Subcutaneous adipose tissue (tissue), 4 donors: ENCODE measurements around the gene KIF11. TPM values are rescaled to one million over a fixed set of nuclear protein-coding genes. Genes with fewer than 3 reads are reported as not detected.

Experiments
- total RNA-seq, 4 donors: library from RNA; depleted of rRNA; stranded (reverse); fragments of >200 nt; gene quantifications; one replicate each; pipeline ENCODE4 v1.1.0, GENCODE V29; 2016
- TF ChIP-seq, protein P1 (sequence below): fragments of 450-650 bp; IDR thresholded peaks from one replicate; pipeline ENCODE4 v1.5.1; 2016; ENCODE audit warnings: low read depth, mild to moderate bottlenecking, control low read depth, antibody characterized with exemption, moderate library complexity

The KIF11 gene
- total RNA-seq, 4 donors from 2014 or later: 0.33 to 3.1 (median 1.6) TPM

DNA sequence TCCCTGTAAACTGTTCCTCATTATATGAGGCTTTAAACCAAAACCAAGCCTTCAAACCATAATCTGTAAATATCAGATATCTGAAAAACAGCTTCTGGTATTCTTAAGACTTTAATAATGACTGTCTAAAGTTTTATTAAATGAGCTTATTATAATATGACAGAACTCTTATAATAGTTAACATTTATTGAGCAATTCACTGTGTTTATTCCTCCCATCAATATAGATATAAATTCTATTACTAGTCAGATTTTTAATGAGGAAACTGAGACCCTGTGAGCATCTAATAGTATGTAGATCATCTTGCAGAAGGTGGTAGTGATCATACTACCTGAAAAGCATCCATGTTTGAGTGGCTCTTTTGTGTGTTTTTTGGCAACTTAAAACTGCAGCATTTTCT, 45.1 kb downstream of the KIF11 start:
- TF ChIP-seq, protein P1, sequence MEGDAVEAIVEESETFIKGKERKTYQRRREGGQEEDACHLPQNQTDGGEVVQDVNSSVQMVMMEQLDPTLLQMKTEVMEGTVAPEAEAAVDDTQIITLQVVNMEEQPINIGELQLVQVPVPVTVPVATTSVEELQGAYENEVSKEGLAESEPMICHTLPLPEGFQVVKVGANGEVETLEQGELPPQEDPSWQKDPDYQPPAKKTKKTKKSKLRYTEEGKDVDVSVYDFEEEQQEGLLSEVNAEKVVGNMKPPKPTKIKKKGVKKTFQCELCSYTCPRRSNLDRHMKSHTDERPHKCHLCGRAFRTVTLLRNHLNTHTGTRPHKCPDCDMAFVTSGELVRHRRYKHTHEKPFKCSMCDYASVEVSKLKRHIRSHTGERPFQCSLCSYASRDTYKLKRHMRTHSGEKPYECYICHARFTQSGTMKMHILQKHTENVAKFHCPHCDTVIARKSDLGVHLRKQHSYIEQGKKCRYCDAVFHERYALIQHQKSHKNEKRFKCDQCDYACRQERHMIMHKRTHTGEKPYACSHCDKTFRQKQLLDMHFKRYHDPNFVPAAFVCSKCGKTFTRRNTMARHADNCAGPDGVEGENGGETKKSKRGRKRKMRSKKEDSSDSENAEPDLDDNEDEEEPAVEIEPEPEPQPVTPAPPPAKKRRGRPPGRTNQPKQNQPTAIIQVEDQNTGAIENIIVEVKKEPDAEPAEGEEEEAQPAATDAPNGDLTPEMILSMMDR: no peak

DNA sequence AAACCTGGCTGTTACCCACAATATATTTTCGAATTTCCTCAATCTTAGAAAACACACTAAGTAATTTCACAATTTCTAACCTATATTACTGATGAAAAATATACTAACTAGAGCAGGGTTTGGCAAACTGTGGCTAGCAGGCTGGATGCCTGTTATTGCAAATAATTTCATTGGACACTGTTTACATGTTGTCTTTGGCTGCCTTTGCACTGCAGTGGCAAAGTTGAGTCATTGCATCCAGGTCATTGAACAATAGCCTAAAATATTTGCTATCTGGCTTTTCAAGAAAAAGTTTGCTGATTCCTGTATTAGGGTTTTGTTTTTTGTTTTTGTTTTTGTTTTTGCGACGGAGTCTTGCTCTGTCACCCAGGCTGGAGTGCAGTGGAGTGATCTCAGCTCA, 47.2 kb downstream of the KIF11 start:
- TF ChIP-seq, protein P1: no peak

DNA sequence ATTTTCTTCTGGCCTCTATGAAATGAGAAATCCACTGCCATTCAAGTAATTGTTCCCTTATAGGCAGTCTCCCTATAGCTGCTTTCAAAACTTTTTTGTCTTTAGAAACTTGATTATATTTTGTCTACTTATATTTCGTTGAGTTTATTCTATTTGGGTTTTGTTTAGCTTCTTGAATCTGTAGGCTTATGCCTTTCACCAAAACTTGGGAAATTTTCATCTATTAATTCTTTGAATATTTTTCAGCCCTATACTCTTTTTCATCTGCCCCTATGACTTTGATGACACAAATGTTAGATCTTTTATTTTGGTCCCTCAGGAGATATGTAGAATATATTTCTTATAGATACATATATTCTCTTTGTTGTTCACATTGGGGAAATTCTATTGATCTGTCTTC, 48.6 kb downstream of the KIF11 start:
- TF ChIP-seq, protein P1: no peak

DNA sequence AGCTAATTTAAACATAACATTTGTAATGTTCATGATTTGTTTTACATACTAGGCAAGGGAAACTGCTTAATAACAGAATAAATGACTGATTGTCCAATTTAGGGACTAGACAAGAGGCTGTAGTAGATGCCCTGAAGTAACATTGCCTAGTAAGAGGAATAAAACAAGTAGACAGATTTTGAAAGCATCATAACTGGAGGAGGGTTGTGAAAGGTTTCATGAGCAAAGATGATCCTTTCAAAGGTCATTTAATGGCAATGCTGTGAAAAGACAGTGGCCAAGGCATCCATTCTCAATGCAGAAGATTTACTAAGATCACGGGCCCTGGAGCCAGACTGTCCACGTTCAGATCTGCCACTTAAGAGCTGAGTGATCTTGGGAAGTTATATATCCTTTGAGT, 52.0 kb downstream of the KIF11 start:
- TF ChIP-seq, protein P1: no peak

DNA sequence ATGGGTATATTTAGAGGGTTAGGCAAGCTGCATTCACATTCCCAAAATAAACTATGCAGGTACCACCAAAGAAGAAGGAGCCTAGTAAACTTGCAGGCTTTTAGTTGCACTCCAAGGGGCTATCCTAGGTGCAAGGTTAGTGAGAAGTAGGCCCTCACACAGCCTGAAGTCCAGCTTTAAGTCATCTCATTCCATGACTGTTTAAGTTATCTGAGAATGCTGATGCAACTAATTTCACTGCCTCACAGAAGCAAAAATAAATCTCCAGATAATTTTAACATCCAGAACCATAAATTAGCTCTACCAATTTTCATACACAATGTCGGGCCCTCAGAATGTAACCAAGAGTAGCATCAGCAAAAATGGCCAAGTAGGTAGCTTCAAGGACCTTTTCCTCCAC, 62.5 kb downstream of the KIF11 start:
- TF ChIP-seq, protein P1: no peak

DNA sequence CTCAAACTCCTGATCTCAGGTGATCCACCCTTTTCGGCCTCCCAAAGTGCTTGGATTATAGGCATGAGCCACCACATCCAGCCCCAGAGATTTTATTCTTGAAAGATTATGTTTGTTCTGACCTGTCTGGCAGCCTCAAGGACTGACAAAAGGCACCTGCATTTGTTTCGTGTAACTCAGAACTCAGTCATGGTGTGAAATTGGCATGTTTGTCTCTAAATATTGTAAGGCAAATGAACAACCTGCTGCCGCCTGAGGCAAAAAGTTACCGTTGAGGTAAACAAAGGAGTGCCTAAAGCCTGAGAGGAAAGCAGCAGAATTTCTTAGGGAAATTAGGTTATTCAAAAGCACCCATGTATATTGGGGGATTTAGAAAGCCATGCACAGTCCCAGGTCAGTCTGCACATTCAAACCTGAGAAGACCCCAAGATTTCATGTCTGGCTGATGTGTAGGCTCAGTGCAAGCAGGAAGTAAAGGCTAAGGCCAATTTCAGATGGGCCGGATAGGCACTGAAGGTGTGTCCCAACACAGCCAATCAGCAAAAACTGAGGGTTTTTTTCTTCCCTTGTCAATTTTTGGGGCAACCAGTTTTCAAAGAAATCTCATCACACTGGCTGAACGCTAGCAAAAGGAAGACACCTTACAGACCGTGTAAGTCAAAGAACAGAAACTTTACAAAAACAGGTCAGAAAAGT, 63.5 kb downstream of the KIF11 start:
- TF ChIP-seq, protein P1: no peak

DNA sequence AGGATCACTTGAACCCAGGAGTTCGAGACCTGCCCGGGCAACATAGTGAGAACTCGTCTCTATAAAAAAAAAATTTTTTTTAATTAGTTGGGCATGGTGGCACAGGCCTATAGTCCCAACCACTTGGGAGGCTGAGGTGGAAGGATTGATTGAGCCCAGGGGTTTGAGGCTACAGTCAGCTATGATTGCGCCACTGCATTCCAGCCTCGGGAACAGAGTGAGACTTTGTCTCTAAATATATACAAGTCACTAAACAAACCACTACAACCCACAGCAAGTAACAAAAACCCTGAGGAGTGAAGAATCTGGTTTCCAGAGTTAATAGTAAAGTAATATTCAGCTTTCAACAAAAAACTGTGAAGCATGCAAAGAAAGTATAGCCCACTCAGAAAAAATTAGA, 64.1 kb downstream of the KIF11 start:
- TF ChIP-seq, protein P1: no peak
